IMR-90 (cell line): Measurements from ENCODE around the gene PRSS53. TPM values are rescaled to one million over a fixed set of nuclear protein-coding genes. Genes with fewer than 3 reads are reported as not detected.

Experiments used
- ATAC-seq: fragments of 200-7000 bp; cut with Tn5 transposase; 2 replicates; pipeline ENCODE4 v1.9.1; 2020; ENCODE audit warnings: low read depth, mild to moderate bottlenecking, moderate library complexity
- BruUV-seq: library from RNA; stranded (reverse); fragments of 400-500 nt; replicated peaks from 2 replicates; lab custom pipeline; 2021; lab: Mats Ljungman, UMichigan
- CTCF ChIA-PET: fragments of 300-600 bp; formaldehyde crosslinking; extraction: SDS; loops from one replicate; lab custom pipeline; 2021; ENCODE audit warnings: antibody characterized with exemption; lab: Yijun Ruan, JAX
- POLR2A ChIA-PET: fragments of 300-600 bp; sonication (Branson Sonifier 250); formaldehyde crosslinking; loops from one replicate; lab custom pipeline; 2022; ENCODE audit warnings: antibody characterized with exemption; ENCODE audit not compliant: unreplicated experiment; lab: Charles Lee
- DNase-seq: peaks from one replicate; pipeline ENCODE4 v3.0.0; 2013
- H2AFZ ChIP-seq: replicated peaks from 2 replicates; pipeline ENCODE3; 2013; ENCODE audit warnings: low read length, mild to moderate bottlenecking; ENCODE audit not compliant: poor library complexity
- H2AK5ac ChIP-seq: 2 replicates; pipeline ENCODE4 v1.6.1; 2013; ENCODE audit warnings: low read depth, low read length, inconsistent platforms
- H2AK9ac ChIP-seq: replicated peaks from 2 replicates; pipeline ENCODE3; 2013; ENCODE audit warnings: mild to moderate bottlenecking, low read depth, low read length, moderate library complexity; ENCODE audit not compliant: poor library complexity
- H2BK120ac ChIP-seq: 2 replicates; pipeline ENCODE4 v1.6.1; 2013; ENCODE audit warnings: low read depth, low read length, inconsistent platforms
- H2BK15ac ChIP-seq: 3 replicates; pipeline ENCODE4 v1.6.1; 2013; ENCODE audit warnings: low read depth, low read length, inconsistent platforms
- H2BK20ac ChIP-seq: 2 replicates; pipeline ENCODE4 v1.6.1; 2013; ENCODE audit warnings: low read depth, mild to moderate bottlenecking, inconsistent platforms, low read length, moderate library complexity
- H2BK5ac ChIP-seq: 2 replicates; pipeline ENCODE4 v1.6.1; 2013; ENCODE audit warnings: mild to moderate bottlenecking, low read depth, low read length, inconsistent platforms; ENCODE audit not compliant: poor library complexity, severe bottlenecking
- H3K14ac ChIP-seq: replicated peaks from 2 replicates; pipeline ENCODE4 v1.6.1; 2013; ENCODE audit warnings: low read depth, low read length, inconsistent platforms
- H3K18ac ChIP-seq: 2 replicates; pipeline ENCODE4 v1.6.1; 2013; ENCODE audit warnings: low read depth, low read length, control low read depth
- H3K23ac ChIP-seq: 2 replicates; pipeline ENCODE4 v1.6.1; 2013; ENCODE audit warnings: low read depth, low read length, inconsistent platforms
- H3K27ac ChIP-seq: 2 replicates; pipeline ENCODE4 v1.5.1; 2013; ENCODE audit warnings: mild to moderate bottlenecking, control low read depth, low read length; ENCODE audit not compliant: insufficient read depth
- H3K27me3 ChIP-seq: 2 replicates; pipeline ENCODE4 v1.6.1; 2013; ENCODE audit warnings: low read length; ENCODE audit not compliant: control insufficient read depth, insufficient read depth
- H3K36me3 ChIP-seq: 2 replicates; pipeline ENCODE4 v1.6.1; 2013; ENCODE audit warnings: low read length, mixed read lengths; ENCODE audit not compliant: control insufficient read depth, insufficient read depth
- H3K4ac ChIP-seq: 2 replicates; pipeline ENCODE4 v1.6.1; 2013; ENCODE audit warnings: low read depth, low read length, inconsistent platforms
- H3K4me1 ChIP-seq: 2 replicates; pipeline ENCODE4 v1.6.1; 2013; ENCODE audit warnings: low read length, mixed read lengths; ENCODE audit not compliant: control insufficient read depth, insufficient read depth
- H3K4me2 ChIP-seq: 2 replicates; pipeline ENCODE4 v1.6.1; 2013; ENCODE audit warnings: low read depth, mild to moderate bottlenecking, control low read depth, low read length, moderate library complexity
- H3K4me3 ChIP-seq: 2 replicates; pipeline ENCODE4 v1.5.1; 2013; ENCODE audit warnings: low read depth, mild to moderate bottlenecking, control low read depth, low read length, moderate library complexity; ENCODE audit not compliant: insufficient read depth
- H3K56ac ChIP-seq: 2 replicates; pipeline ENCODE4 v1.6.1; 2013; ENCODE audit warnings: low read length, inconsistent platforms; ENCODE audit not compliant: insufficient read depth; ENCODE audit errors: extremely low read depth
- H3K79me1 ChIP-seq, 2 experiments: 2 replicates each; pipeline ENCODE4 v1.6.1; 2013; ENCODE audit warnings: low read length in 2 of 2, inconsistent platforms in 1 of 2, low read depth in 1 of 2
- H3K9ac ChIP-seq: 2 replicates; pipeline ENCODE4 v1.6.1; 2013; ENCODE audit warnings: low read depth, low read length, control low read depth
- H3K9me1 ChIP-seq: 2 replicates; pipeline ENCODE4 v1.6.1; 2013; ENCODE audit warnings: low read length, inconsistent platforms; ENCODE audit not compliant: insufficient read depth
- H3K9me3 ChIP-seq: 2 replicates; pipeline ENCODE4 v1.6.1; 2013; ENCODE audit warnings: low read length; ENCODE audit not compliant: control insufficient read depth, insufficient read depth
- H4K20me1 ChIP-seq: 2 replicates; pipeline ENCODE4 v1.6.1; 2013; ENCODE audit warnings: low read length, inconsistent platforms; ENCODE audit not compliant: insufficient read depth
- H4K5ac ChIP-seq: 2 replicates; pipeline ENCODE4 v1.6.1; 2013; ENCODE audit warnings: mild to moderate bottlenecking, low read depth, low read length, control low read depth
- H4K8ac ChIP-seq, 2 experiments: 2 replicates each; pipeline ENCODE4 v1.6.1; 2013; ENCODE audit warnings: low read depth in 2 of 2, low read length in 2 of 2, control low read depth in 1 of 2, inconsistent platforms in 1 of 2
- H4K91ac ChIP-seq: 2 replicates; pipeline ENCODE4 v1.6.1; 2013; ENCODE audit warnings: low read depth, low read length, inconsistent platforms; ENCODE audit not compliant: insufficient read depth
- CEBPB ChIP-seq: IDR thresholded peaks from 2 replicates; pipeline ENCODE4 v1.6.1; 2012; ENCODE audit warnings: low read depth, low read length, improper control_type of control experiment
- WGBS, 2 experiments: methylation state at CpG; one replicate each; pipeline versions ENCODE4 v1.1.5 to v1.1.7; 2013; ENCODE audit warnings: missing lambda C conversion rate in 2 of 2; ENCODE audit not compliant: insufficient read length in 1 of 2; ENCODE audit errors: extremely low coverage in 2 of 2; 5-methylcytosine and 5-hydroxymethylcytosine counted together
- dilution Hi-C: fragments of 300-500 bp; cut with HindIII; formaldehyde crosslinking; loops from one replicate; pipeline ENCODE4 v1.14.3; 2018; ENCODE audit warnings: low sequenced_read_pairs; ENCODE audit not compliant: unreplicated experiment
- in situ Hi-C: fragments of 300-500 bp; cut with MboI; formaldehyde crosslinking; loops from 3 replicates; pipeline ENCODE4 v1.14.3; 2019; ENCODE audit warnings: low sequenced_read_pairs, inconsistent platforms, mixed read lengths
- intact Hi-C: fragments of 100-400 bp; cut with micrococcal nuclease; formaldehyde crosslinking; loops from 2 replicates; pipeline ENCODE4 v1.10.0; 2022
- polyA plus RNA-seq, 3 experiments: library from polyadenylated mRNA; depleted of rRNA; stranded (reverse); fragments of >200 nt; gene quantifications; 2 replicates each; pipeline ENCODE4 v1.2.3, GENCODE V29; 2012; ENCODE audit warnings: low replicate concordance in 1 of 3
- total RNA-seq: library from RNA; depleted of rRNA; stranded (reverse); fragments of >200 nt; gene quantifications from 2 replicates; pipeline ENCODE4 v1.2.3, GENCODE V29; 2012

Gene PRSS53
- total and polyA plus RNA-seq, 2 of the 4 experiments (the other 2 are of a cell fraction) = 0.72 to 5.9 TPM

GRCh38 chr16:31072540-31073141 is 16.1 kb downstream of the PRSS53 start:
- Histone ChIP-seq H2AK9ac (peak overlapping the region; percentile 98), H2BK120ac (peak overlapping the region; percentile 89), H3K9me3 (no peaks in the 10 kb centered on the region), H3K4ac (peak overlapping the region; percentile 100), H4K20me1 (no peaks in the 10 kb centered on the region; the same call in 1 of the 2 replicates), H2AFZ (peak overlapping the region; percentile 91), H3K27me3 (no peaks in the 10 kb centered on the region), H3K4me2 (peak overlapping the region; percentile 88), H2BK5ac (peak overlapping the region; percentile 88), H3K27ac (peak overlapping the region; percentile 90), H3K23ac (peak overlapping the region; percentile 92), H2AK5ac (peak overlapping the region; percentile 93), H4K5ac (peak overlapping the region; percentile 95), H4K91ac (peak overlapping the region; percentile 93), H2BK15ac (0 out of 3 replicates have a peak overlapping the region, but pooled peaks have one; percentile 4), H3K9ac (peak overlapping the region; percentile 96), H3K9me1 (0 out of 2 replicates have a peak, but pooled peaks cover 6% of the 10 kb centered on the region), H3K79me1 (peaks cover 9 to 53% of the 10 kb centered on the region in 2 experiments), H3K14ac (peak overlapping the region; percentile 98), H3K18ac (peak overlapping the region; percentile 77), H2BK20ac (no peak overlapping the region), H3K36me3 (peaks cover 15% of the 10 kb centered on the region), H3K4me1 (peaks cover 6% of the 10 kb centered on the region), H3K4me3 (peak overlapping the region; percentile 81), H3K56ac (peak overlapping the region; percentile 87), H4K8ac (peak overlapping the region; percentile 83 to 98)
- ATAC-seq (peak; percentile 4), DNase-seq (peak; percentile 69)
- CTCF ChIA-PET = no interaction called here
- no peak for TF ChIP-seq CEBPB
- dilution Hi-C loops = no loop called here
- WGBS, 2 experiments = 0% methylated on average over 5 of the region's 27 CpGs; no CpG with 5 or more reads in 1 of the 2 experiments
- intact Hi-C loops = loop anchor here (1.0 to 10.0 kb wide), 3 partner anchors 39 to 118 kb away; partner anchors contain the start of genes SETD1A and STX4
- POLR2A ChIA-PET = interaction anchor here (1.3 to 1.9 kb wide), 2 partner anchors 14 to 89 kb away, joined by 3 to 6 read pairs; no protein-coding TSS in a partner anchor
- BruUV-seq = no TSS peak
- in situ Hi-C loops = loop anchor here (10.0 kb wide), 1 partner anchor 392 kb away; no protein-coding TSS in a partner anchor
